ENCODE results near the gene PLCXD3. TPM values are rescaled to one million over a fixed set of nuclear protein-coding genes. Genes with fewer than 3 reads are reported as not detected.

Gene PLCXD3
- total and polyA plus RNA-seq, 12 donors = 0.72 to 48.7 (median 15.4) TPM

DNA sequence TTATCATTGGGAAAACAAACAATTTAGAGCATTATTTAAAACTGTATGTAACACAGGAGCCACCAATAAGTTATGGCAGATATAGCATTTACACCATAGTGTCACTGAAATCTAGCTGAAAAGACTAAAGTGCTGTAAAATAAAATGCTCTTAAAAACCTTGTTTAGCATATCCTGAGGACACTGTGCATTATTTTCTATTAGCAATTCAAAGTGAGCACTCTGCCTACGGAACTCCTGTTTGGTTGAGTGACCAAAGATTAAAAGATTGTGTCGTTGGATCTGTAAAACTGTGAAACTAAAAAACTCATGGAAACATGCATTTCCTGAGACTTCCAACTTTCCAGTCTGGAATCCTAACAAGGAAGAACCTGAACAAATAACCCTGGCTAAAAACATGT is 201.1 kb downstream of the PLCXD3 start:
- WGBS, 4 donors = 74 to 84% (median 78%) methylated on average over 2 of the region's 2 CpGs

DNA sequence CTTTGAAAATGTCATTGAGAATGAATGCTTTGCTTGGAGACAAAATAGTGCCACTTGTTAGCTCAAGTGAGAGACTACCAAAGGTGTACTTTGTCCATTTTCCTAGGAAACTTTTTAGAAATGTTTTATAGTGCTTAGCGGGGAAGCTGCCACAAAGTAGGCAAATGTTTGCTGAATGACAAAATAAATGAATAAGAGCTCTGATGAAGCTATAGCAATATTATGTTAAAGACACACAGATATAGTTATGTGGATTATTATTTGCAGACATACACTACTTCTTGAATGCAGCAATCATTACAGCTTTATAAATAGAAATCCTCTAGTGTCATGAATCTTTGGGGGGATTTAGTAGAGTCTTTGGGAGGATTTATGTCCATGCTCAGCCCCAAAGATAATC is 204.4 kb downstream of the PLCXD3 start:
- H3K4me1 ChIP-seq (replicated peaks in 1 of 2) = no peaks in the 10 kb centered on the region
- H3K9me3 ChIP-seq (replicated peaks in 1 of 3) = no peaks in the 10 kb centered on the region
- intact Hi-C loops (cut with DNase I) = no loop called here
- DNase-seq = no peak
- TF ChIP-seq, protein P1, sequence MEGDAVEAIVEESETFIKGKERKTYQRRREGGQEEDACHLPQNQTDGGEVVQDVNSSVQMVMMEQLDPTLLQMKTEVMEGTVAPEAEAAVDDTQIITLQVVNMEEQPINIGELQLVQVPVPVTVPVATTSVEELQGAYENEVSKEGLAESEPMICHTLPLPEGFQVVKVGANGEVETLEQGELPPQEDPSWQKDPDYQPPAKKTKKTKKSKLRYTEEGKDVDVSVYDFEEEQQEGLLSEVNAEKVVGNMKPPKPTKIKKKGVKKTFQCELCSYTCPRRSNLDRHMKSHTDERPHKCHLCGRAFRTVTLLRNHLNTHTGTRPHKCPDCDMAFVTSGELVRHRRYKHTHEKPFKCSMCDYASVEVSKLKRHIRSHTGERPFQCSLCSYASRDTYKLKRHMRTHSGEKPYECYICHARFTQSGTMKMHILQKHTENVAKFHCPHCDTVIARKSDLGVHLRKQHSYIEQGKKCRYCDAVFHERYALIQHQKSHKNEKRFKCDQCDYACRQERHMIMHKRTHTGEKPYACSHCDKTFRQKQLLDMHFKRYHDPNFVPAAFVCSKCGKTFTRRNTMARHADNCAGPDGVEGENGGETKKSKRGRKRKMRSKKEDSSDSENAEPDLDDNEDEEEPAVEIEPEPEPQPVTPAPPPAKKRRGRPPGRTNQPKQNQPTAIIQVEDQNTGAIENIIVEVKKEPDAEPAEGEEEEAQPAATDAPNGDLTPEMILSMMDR (IDR thresholded peaks at IDR 0.05) = no peak
- TF ChIP-seq POLR2A (IDR thresholded peaks at IDR 0.05) = no peak
- H3K4me3 ChIP-seq = no peak overlapping the region
- no peaks in the 10 kb centered on the region for H3K27me3 ChIP-seq
- 87 to 98% (median 92%) methylated on average over 1 of the region's 1 CpG for WGBS, 4 donors
- H3K27ac ChIP-seq = no peak overlapping the region
- no peaks in the 10 kb centered on the region for H3K36me3 ChIP-seq (replicated peaks in 1 of 2)

More for the DNA sequence above, 201.1 kb downstream of the PLCXD3 start:
- Histone ChIP-seq H3K27me3 (no peaks in the 10 kb centered on the region), H3K9me3 (replicated peaks in 1 of 3) (no peaks in the 10 kb centered on the region), H3K4me3 (no peak overlapping the region), H3K36me3 (replicated peaks in 1 of 2) (no peaks in the 10 kb centered on the region), H3K27ac (no peak overlapping the region), H3K4me1 (replicated peaks in 1 of 2) (no peaks in the 10 kb centered on the region)
- DNase-seq = no peak
- intact Hi-C loops (cut with DNase I) = no loop called here
- TF ChIP-seq, protein P1 (IDR thresholded peaks at IDR 0.05) = no peak
- TF ChIP-seq POLR2A (IDR thresholded peaks at IDR 0.05) = no peak

DNA sequence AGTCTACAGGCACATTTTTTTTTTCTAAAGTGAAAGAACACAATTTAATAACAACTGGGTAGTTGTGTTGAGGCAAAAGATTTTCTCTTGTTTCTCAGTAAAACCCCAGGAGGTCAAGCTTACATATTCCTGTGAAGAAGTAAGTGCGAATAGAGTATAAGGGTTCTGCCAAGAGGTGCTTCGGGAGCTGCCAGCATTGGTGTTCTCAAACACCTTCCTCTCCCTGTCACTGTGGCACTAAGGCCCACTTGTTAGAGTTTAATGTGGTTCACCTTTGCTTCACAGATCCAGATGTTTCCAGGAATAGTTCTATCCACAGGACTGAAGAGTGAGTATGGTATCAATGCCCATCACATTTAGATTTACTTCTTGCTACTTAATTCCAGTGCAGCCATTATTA is 205.3 kb downstream of the PLCXD3 start:
- Histone ChIP-seq H3K27me3 (no peaks in the 10 kb centered on the region), H3K9me3 (replicated peaks in 1 of 3) (no peaks in the 10 kb centered on the region), H3K4me3 (no peak overlapping the region), H3K4me1 (replicated peaks in 1 of 2) (no peaks in the 10 kb centered on the region), H3K27ac (no peak overlapping the region), H3K36me3 (replicated peaks in 1 of 2) (no peaks in the 10 kb centered on the region)
- intact Hi-C loops (cut with DNase I) = no loop called here
- no peak for DNase-seq
- TF ChIP-seq, protein P1 (IDR thresholded peaks at IDR 0.05) = no peak
- TF ChIP-seq POLR2A (IDR thresholded peaks at IDR 0.05) = no peak
- 66 to 76% (median 71%) methylated on average over 2 of the region's 2 CpGs for WGBS, 4 donors

DNA sequence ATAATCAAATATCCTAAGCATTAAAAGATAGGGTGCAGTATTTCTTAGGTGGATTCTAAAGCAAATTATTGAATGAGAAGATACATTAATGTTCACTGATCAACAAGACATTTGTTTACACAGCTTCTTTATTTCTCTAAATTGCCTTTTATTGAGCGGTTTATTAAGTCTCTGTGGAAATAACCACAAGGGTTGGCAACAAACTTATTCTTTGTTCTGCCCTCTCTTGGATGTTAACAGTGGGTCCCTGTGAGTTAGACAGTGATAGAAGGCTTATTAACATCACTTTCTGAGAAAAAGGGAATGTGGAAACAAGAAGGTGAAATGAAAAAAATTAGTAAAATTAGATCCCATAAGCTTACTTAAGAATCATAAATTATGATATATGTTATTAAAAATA is 214.3 kb downstream of the PLCXD3 start:
- 71 to 79% (median 76%) methylated on average over 1 of the region's 1 CpG for WGBS, 4 donors
- Histone ChIP-seq H3K4me3 (no peak overlapping the region), H3K4me1 (replicated peaks in 1 of 2) (no peaks in the 10 kb centered on the region), H3K27me3 (no peaks in the 10 kb centered on the region), H3K27ac (no peak overlapping the region), H3K36me3 (replicated peaks in 1 of 2) (no peaks in the 10 kb centered on the region), H3K9me3 (replicated peaks in 1 of 3) (no peaks in the 10 kb centered on the region)
- no peak for DNase-seq
- intact Hi-C loops (cut with DNase I) = no loop called here
- TF ChIP-seq POLR2A (IDR thresholded peaks at IDR 0.05) = no peak
- TF ChIP-seq, protein P1 (IDR thresholded peaks at IDR 0.05) = no peak
